ENCODE results near the gene STK32B.

Gene STK32B

GRCh38 chr4:5069901-5070300 is 18.6 kb downstream of the STK32B start:
- DNase-seq (ENCODE audit: low read depth), result no peak

- DNase-seq (ENCODE audit: low read depth), result no peak
These were observed 21.7 kb downstream of the STK32B start for GRCh38 chr4:5072948-5073347.

GRCh38 chr4:5078009-5078408 is 26.7 kb downstream of the STK32B start:
- DNase-seq (ENCODE audit: low read depth), result no peak

GRCh38 chr4:5079581-5079980 is 28.3 kb downstream of the STK32B start:
- DNase-seq (ENCODE audit: low read depth), result no peak

- DNase-seq (ENCODE audit: low read depth), result no peak
These were observed 30.2 kb downstream of the STK32B start for GRCh38 chr4:5081441-5081999.

GRCh38 chr4:5082376-5082775 is 31.1 kb downstream of the STK32B start:
- DNase-seq (ENCODE audit: low read depth), result no peak

GRCh38 chr4:5084911-5085475 is 33.7 kb downstream of the STK32B start:
- DNase-seq (ENCODE audit: low read depth), result no peak

- no peak for DNase-seq (ENCODE audit: low read depth)
These were observed 35.3 kb downstream of the STK32B start for GRCh38 chr4:5086535-5086934.

GRCh38 chr4:5096261-5096660 is 45.0 kb downstream of the STK32B start:
- no peak for DNase-seq (ENCODE audit: low read depth)

GRCh38 chr4:5098176-5098575 is 46.9 kb downstream of the STK32B start:
- DNase-seq (ENCODE audit: low read depth), result no peak

GRCh38 chr4:5100336-5100735 is 49.1 kb downstream of the STK32B start:
- DNase-seq (ENCODE audit: low read depth), result no peak

GRCh38 chr4:5100986-5101385 is 49.7 kb downstream of the STK32B start:
- no peak for DNase-seq (ENCODE audit: low read depth)

GRCh38 chr4:5101571-5101970 is 50.3 kb downstream of the STK32B start:
- DNase-seq (ENCODE audit: low read depth), result no peak

- no peak for DNase-seq (ENCODE audit: low read depth)
These were observed 59.6 kb downstream of the STK32B start for GRCh38 chr4:5110901-5111300.

- DNase-seq (ENCODE audit: low read depth), result no peak
These were observed 61.2 kb downstream of the STK32B start for GRCh38 chr4:5112333-5113095.

GRCh38 chr4:5114950-5115349 is 63.7 kb downstream of the STK32B start:
- no peak for DNase-seq (ENCODE audit: low read depth)

GRCh38 chr4:5118091-5118786 is 67.0 kb downstream of the STK32B start:
- DNase-seq (ENCODE audit: low read depth), result no peak

GRCh38 chr4:5118994-5119835 is 67.9 kb downstream of the STK32B start:
- no peak for DNase-seq (ENCODE audit: low read depth)

- DNase-seq (ENCODE audit: low read depth), result no peak
These were observed 68.8 kb downstream of the STK32B start for GRCh38 chr4:5120067-5120466.

- no peak for DNase-seq (ENCODE audit: low read depth)
These were observed 69.2 kb downstream of the STK32B start for GRCh38 chr4:5120468-5120867.

GRCh38 chr4:5122114-5122513 is 70.8 kb downstream of the STK32B start:
- no peak for DNase-seq (ENCODE audit: low read depth)

GRCh38 chr4:5124876-5125275 is 73.6 kb downstream of the STK32B start:
- no peak for DNase-seq (ENCODE audit: low read depth)
